ENCODE data around the gene PNPLA4. TPM values are rescaled to one million over a fixed set of nuclear protein-coding genes. Genes with fewer than 3 reads are reported as not detected.

The PNPLA4 gene
- total and polyA plus RNA-seq, 2 of the 13 experiments (the other 11 are each of a cell fraction or from before 2014, with no cell fraction given): 13.0 to 17.7 TPM

DNA sequence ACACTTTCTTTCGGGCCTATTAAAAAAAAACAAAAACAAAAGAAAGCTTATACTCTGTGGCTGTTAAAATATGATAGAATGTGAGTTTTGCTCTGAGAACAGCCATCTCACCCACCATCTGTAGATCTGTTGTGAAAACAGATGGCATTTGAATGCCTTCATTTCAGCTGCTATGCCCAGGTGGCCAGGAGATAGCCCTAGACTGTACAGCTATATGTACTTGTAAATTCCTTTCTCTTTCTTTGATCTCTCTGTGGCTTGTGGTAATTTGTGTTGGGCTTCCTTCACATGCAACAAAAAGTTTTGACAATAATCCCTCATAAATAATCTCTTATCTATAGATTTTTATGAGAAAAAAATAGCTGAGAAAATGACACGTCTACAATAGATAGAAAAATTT is 38.1 kb downstream of the PNPLA4 start:
- 7% methylated on average over 2 of the region's 2 CpGs for WGBS (ENCODE audit: low lambda C conversion rate)
- Histone ChIP-seq H3K27ac (ENCODE audit: extremely low read length, insufficient read depth, low read length) (no peak overlapping the region), H2AFZ (ENCODE audit: low read length) (no peak overlapping the region), H3K4me3 (replicated peaks in 1 of 3; ENCODE audit: insufficient read depth in 1 of 3, low read depth in 2 of 3, low read length in 3 of 3) (no peak overlapping the region), H3K9me3 (ENCODE audit: low read length) (no peaks in the 10 kb centered on the region), H4K20me1 (ENCODE audit: insufficient read depth, low read length) (no peaks in the 10 kb centered on the region), H3K79me2 (ENCODE audit: insufficient read depth, low read length) (no peaks in the 10 kb centered on the region), H3K27me3 (ENCODE audit: control insufficient read depth in 1 of 2, insufficient read depth in 2 of 2, low read length in 2 of 2) (no peaks in the 10 kb centered on the region), H3K4me1 (ENCODE audit: insufficient read depth, low read length) (peaks cover 15% of the 10 kb centered on the region; the same call in 1 of the 2 replicates), H3K9ac (ENCODE audit: insufficient read depth, low read depth, low read length) (no peak overlapping the region), H3K36me3 (replicated peaks in 1 of 2; ENCODE audit: control insufficient read depth in 1 of 2, insufficient read depth in 2 of 2, low read length in 2 of 2) (no peaks in the 10 kb centered on the region), H3K4me2 (ENCODE audit: low read depth, low read length) (no peak overlapping the region)
- BruUV-seq (replicated peaks): no TSS peak
- no peak for FAIRE-seq
- TF ChIP-seq TERF1 (CRISPR knock-in tag; IDR thresholded peaks at IDR 0.05) (no peak), MIER3 (CRISPR knock-in tag; IDR thresholded peaks at IDR 0.05; ENCODE audit: borderline replicate concordance) (no peak), ZNF430 (CRISPR knock-in tag; IDR thresholded peaks at IDR 0.05) (no peak), SSRP1 (CRISPR knock-in tag; IDR thresholded peaks at IDR 0.05) (no peak), ZNF841 (CRISPR knock-in tag; IDR thresholded peaks at IDR 0.05; ENCODE audit: borderline replicate concordance) (no peak), KLF12 (CRISPR knock-in tag; IDR thresholded peaks at IDR 0.05; ENCODE audit: borderline replicate concordance) (no peak), NPAS2 (CRISPR knock-in tag; IDR thresholded peaks at IDR 0.05; ENCODE audit: borderline replicate concordance) (no peak), ZNF496 (CRISPR knock-in tag; IDR thresholded peaks at IDR 0.05; ENCODE audit: insufficient replicate concordance) (no peak), ZNF564 (CRISPR knock-in tag; IDR thresholded peaks at IDR 0.05) (no peak), ZNF746 (CRISPR knock-in tag; IDR thresholded peaks at IDR 0.05) (no peak), ZNF225 (CRISPR knock-in tag; IDR thresholded peaks at IDR 0.05) (no peak), MLXIP (CRISPR knock-in tag; IDR thresholded peaks at IDR 0.05; ENCODE audit: borderline replicate concordance) (no peak), SATB2 (CRISPR knock-in tag; IDR thresholded peaks at IDR 0.05) (no peak), HINFP (CRISPR knock-in tag; IDR thresholded peaks at IDR 0.05; ENCODE audit: low read depth) (no peak)
- TF ChIP-seq, protein P1, sequence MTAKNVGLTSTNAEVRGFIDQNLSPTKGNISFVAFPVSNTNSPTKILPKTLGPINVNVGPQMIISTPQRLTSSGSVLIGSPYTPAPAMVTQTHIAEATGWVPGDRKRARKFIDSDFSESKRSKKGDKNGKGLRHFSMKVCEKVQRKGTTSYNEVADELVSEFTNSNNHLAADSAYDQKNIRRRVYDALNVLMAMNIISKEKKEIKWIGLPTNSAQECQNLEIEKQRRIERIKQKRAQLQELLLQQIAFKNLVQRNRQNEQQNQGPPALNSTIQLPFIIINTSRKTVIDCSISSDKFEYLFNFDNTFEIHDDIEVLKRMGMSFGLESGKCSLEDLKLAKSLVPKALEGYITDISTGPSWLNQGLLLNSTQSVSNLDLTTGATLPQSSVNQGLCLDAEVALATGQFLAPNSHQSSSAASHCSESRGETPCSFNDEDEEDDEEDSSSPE (CRISPR knock-in tag; IDR thresholded peaks at IDR 0.05): no peak
- intact Hi-C loops (cut with micrococcal nuclease; ENCODE audit: unreplicated experiment): no loop called here
- POLR2A ChIA-PET: no interaction called here
- no peak for DNase-seq (ENCODE audit: low spot score)
- CTCF ChIA-PET (ENCODE audit: low intra/inter-chr PET ratio, low total read pairs): no interaction called here
- ATAC-seq: no peak
- in situ Hi-C loops (cut with HindIII; ENCODE audit: extremely low pct_ligation_motif_present, low pct_unique_long_range_greater_than_20kb): no loop called here
